Thyroid gland (tissue), 4 donors: ENCODE data around the gene DLGAP1. TPM values are rescaled to one million over a fixed set of nuclear protein-coding genes. Genes with fewer than 3 reads are reported as not detected.
A peak's percentile ranks its signal among the peaks of the same experiment; 100 is the strongest.

Experiments used
- DNase-seq, 2 donors: peaks; one replicate each; pipeline ENCODE4 v3.0.0-alpha.2; 2019
- H3K27ac ChIP-seq, 3 donors: fragments of 200-600 bp; sonication (generic); 1 replicate in 2 of 3; 2 replicates in 1 of 3; pipeline ENCODE4 v1.5.1; 2016 to 2019; ENCODE audit warnings: mild to moderate bottlenecking in 1 of 3, moderate library complexity in 1 of 3
- H3K27me3 ChIP-seq: fragments of 200-600 bp; sonication (generic); one replicate; pipeline ENCODE4 v1.5.1; 2019
- H3K36me3 ChIP-seq, 2 donors: fragments of 200-600 bp; sonication (generic); one replicate each; pipeline ENCODE4 v1.5.1; 2016 to 2019
- H3K4me1 ChIP-seq, 2 donors: fragments of 200-600 bp; sonication (generic); one replicate each; pipeline ENCODE4 v1.5.1; 2017 to 2019
- H3K4me3 ChIP-seq, 3 donors: fragments of 200-600 bp; sonication (generic); replicated peaks in 1 of 3; 1 replicate in 2 of 3; 2 replicates in 1 of 3; pipeline ENCODE4 v1.5.1; 2016; ENCODE audit warnings: mild to moderate bottlenecking in 1 of 3
- H3K9me3 ChIP-seq: fragments of 200-600 bp; sonication (generic); one replicate; pipeline ENCODE4 v1.5.1; 2017
- CTCF ChIP-seq, 6 experiments: fragments of 200-600 bp in 3 of 6; fragments of 450-650 bp in 3 of 6; sonication (generic) in 3 of 6; IDR thresholded peaks; one replicate each; pipeline ENCODE4 v1.5.1; 2016 to 2019; ENCODE audit warnings: antibody characterized with exemption in 6 of 6, mild to moderate bottlenecking in 2 of 6, inconsistent platforms in 1 of 6, moderate library complexity in 1 of 6
- POLR2A ChIP-seq, 2 donors: fragments of 450-650 bp; IDR thresholded peaks; one replicate each; pipeline ENCODE4 v1.6.1; 2017; ENCODE audit warnings: antibody characterized with exemption in 2 of 2, mild to moderate bottlenecking in 2 of 2, moderate library complexity in 1 of 2
- WGBS, 2 donors: methylation state at CpG; one replicate each; pipeline ENCODE4 v1.1.5; 2017; 5-methylcytosine and 5-hydroxymethylcytosine counted together
- intact Hi-C: fragments of 100-400 bp; cut with DNase I; formaldehyde crosslinking; loops from one replicate; pipeline ENCODE4 v1.15.1; 2023
- total RNA-seq, 4 donors: library from RNA; depleted of rRNA; stranded (reverse); fragments of >200 nt; gene quantifications; one replicate each; pipeline ENCODE4 v1.2.3, GENCODE V29; 2016

The DLGAP1 gene
- total RNA-seq, 4 donors from 2014 or later = 0.25 to 2.7 (median 0.77) TPM

- no peaks in the 10 kb centered on the region for H3K27me3 ChIP-seq
- H3K36me3 ChIP-seq = no peaks in the 10 kb centered on the region
- DNase-seq = no peak
- H3K9me3 ChIP-seq = no peaks in the 10 kb centered on the region
- no peak overlapping the region for H3K4me3 ChIP-seq
- intact Hi-C loops = no loop called here
- H3K27ac ChIP-seq = no peak overlapping the region
- WGBS, 2 donors = 85 to 94% methylated on average over 5 of the region's 5 CpGs
- TF ChIP-seq CTCF (IDR thresholded peaks at IDR 0.05) (no peak), POLR2A (IDR thresholded peaks at IDR 0.05) (no peak)
- H3K4me1 ChIP-seq = no peaks in the 10 kb centered on the region
Observed at GRCh38 chr18:3679241-3679640, 775.9 kb downstream of the DLGAP1 start.

- 96 to 97% methylated on average over 8 of the region's 8 CpGs for WGBS, 2 donors
- Histone ChIP-seq H3K9me3 (no peaks in the 10 kb centered on the region), H3K4me1 (peaks cover 0 to 9% of the 10 kb centered on the region in 2 donors), H3K27me3 (no peaks in the 10 kb centered on the region), H3K4me3 (no peak overlapping the region), H3K36me3 (no peaks in the 10 kb centered on the region), H3K27ac (no peak overlapping the region)
- no peak for TF ChIP-seq POLR2A (IDR thresholded peaks at IDR 0.05)
- no peak for TF ChIP-seq CTCF (IDR thresholded peaks at IDR 0.05)
- DNase-seq = no peak
- intact Hi-C loops = no loop called here
Observed at GRCh38 chr18:3675994-3676393, 779.1 kb downstream of the DLGAP1 start.

GRCh38 chr18:3675446-3675845, 779.7 kb downstream of the DLGAP1 start:
- no peaks in the 10 kb centered on the region for H3K36me3 ChIP-seq
- H3K9me3 ChIP-seq = no peaks in the 10 kb centered on the region
- no peaks in the 10 kb centered on the region for H3K27me3 ChIP-seq
- H3K27ac ChIP-seq = no peak overlapping the region
- 92 to 100% methylated on average over 3 of the region's 3 CpGs for WGBS, 2 donors
- DNase-seq = no peak
- H3K4me3 ChIP-seq = no peak overlapping the region
- H3K4me1 ChIP-seq = peaks cover 2 to 13% of the 10 kb centered on the region in 2 donors
- intact Hi-C loops = no loop called here
- TF ChIP-seq POLR2A (IDR thresholded peaks at IDR 0.05) (no peak), CTCF (IDR thresholded peaks at IDR 0.05) (no peak)

- Histone ChIP-seq H3K9me3 (no peaks in the 10 kb centered on the region), H3K27ac (peak overlapping the region in 1 of 3 donors; percentile 48), H3K27me3 (no peaks in the 10 kb centered on the region), H3K4me3 (no peak overlapping the region), H3K4me1 (peaks cover 5 to 20% of the 10 kb centered on the region in 2 donors), H3K36me3 (no peaks in the 10 kb centered on the region)
- TF ChIP-seq CTCF (IDR thresholded peaks at IDR 0.05) (no peak), POLR2A (IDR thresholded peaks at IDR 0.05) (no peak)
- intact Hi-C loops = no loop called here
- DNase-seq = no peak
- 31 to 40% methylated on average over 2 of the region's 2 CpGs for WGBS, 2 donors
Observed at GRCh38 chr18:3671176-3671575, 783.9 kb downstream of the DLGAP1 start.

- Histone ChIP-seq H3K4me3 (no peak overlapping the region), H3K36me3 (no peaks in the 10 kb centered on the region), H3K4me1 (peaks cover 12 to 33% of the 10 kb centered on the region in 2 donors), H3K27ac (no peak overlapping the region), H3K27me3 (no peaks in the 10 kb centered on the region), H3K9me3 (no peaks in the 10 kb centered on the region)
- 94 to 98% methylated on average over 17 of the region's 17 CpGs for WGBS, 2 donors
- intact Hi-C loops = loop anchor here (2.0 kb wide), 1 partner anchor 387 kb away; no protein-coding TSS in a partner anchor
- TF ChIP-seq CTCF (IDR thresholded peaks at IDR 0.05) (no peak), POLR2A (IDR thresholded peaks at IDR 0.05) (no peak)
- no peak for DNase-seq
Observed at GRCh38 chr18:3669376-3669775, 785.7 kb downstream of the DLGAP1 start.
